ENCODE results near the gene FMO4.
"Not testable (repeated sequence)": the region's sequence is repeated elsewhere in the genome, so short reads cannot be mapped to it uniquely, and the experiment has no call there.

The FMO4 gene

DNA sequence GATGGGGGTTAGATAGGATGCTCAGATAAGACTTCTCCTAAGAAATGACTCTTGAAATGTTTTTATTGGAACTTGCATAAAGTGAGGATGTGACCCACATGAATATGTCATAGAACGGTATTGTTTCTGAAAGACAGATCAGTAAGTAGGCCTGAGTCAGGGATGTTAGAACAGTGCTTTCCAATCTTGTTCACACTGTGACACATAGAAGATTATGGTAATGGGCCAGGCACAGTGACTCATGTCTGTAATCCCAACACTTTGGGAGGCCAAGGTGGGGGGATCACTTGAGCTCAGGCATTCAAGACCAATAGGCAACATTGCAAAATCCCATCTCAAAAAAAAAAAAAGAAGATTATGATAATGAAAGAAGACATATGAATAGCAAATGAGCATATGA lies 32.9 kb downstream of the FMO4 start:
- Mint-ChIP-seq H3K4me3 (no peak overlapping the region), H3K4me1 (no peaks in the 10 kb centered on the region), H3K9me3 (peaks cover 6% of the 10 kb centered on the region), H3K27me3 (no peaks in the 10 kb centered on the region), H3K27ac (no peak overlapping the region), H3K36me3 (peaks cover 2% of the 10 kb centered on the region)
- no peak for ATAC-seq (ENCODE audit: low read depth)
- DNase-seq (ENCODE audit: low spot score in 2 of 2): no peak

- Mint-ChIP-seq H3K4me3 (no peak overlapping the region), H3K27me3 (peaks cover 6% of the 10 kb centered on the region), H3K36me3 (no peaks in the 10 kb centered on the region), H3K27ac (no peak overlapping the region), H3K4me1 (no peaks in the 10 kb centered on the region), H3K9me3 (peaks cover 3% of the 10 kb centered on the region)
- ATAC-seq (ENCODE audit: low read depth) (no peak), DNase-seq (ENCODE audit: low spot score in 2 of 2) (no peak)
Observed at GRCh38 chr1:171350594-171350993, 36.6 kb downstream of the FMO4 start.

DNA sequence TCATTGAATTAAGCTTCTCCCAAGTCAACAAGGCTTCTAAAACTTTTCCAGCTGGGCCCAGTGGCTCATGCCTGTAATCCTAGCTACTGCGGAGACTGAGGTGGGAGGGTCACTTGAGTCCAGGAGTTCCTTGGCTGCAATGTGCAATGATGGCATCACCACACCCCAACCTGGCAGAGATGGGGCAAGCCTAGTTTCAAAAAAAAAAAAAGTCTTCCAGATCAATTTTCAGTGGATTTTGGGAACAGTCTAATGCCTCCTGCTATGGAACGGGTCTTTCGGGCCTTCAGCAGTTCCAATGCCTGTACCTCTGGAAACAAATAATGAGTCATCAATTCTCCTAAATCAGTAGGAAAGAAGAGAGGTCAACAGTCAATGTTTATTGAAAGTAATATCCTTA lies 38.0 kb downstream of the FMO4 start:
- no peaks in the 10 kb centered on the region for H3K4me1 Mint-ChIP-seq
- H3K27ac Mint-ChIP-seq: no peak overlapping the region
- no peaks in the 10 kb centered on the region for H3K36me3 Mint-ChIP-seq
- H3K27me3 Mint-ChIP-seq: peaks cover 9% of the 10 kb centered on the region
- H3K9me3 Mint-ChIP-seq: peaks cover 2% of the 10 kb centered on the region
- ATAC-seq (ENCODE audit: low read depth): no peak
- no peak for DNase-seq (ENCODE audit: low spot score in 2 of 2)
- H3K4me3 Mint-ChIP-seq: no peak overlapping the region

- DNase-seq (ENCODE audit: low spot score in 2 of 2): no peak
- no peak overlapping the region for H3K4me3 Mint-ChIP-seq
- H3K27me3 Mint-ChIP-seq: peaks cover 9% of the 10 kb centered on the region
- peaks cover 2% of the 10 kb centered on the region for H3K9me3 Mint-ChIP-seq
- no peak overlapping the region for H3K27ac Mint-ChIP-seq
- ATAC-seq (ENCODE audit: low read depth): no peak
- H3K36me3 Mint-ChIP-seq: no peaks in the 10 kb centered on the region
- no peaks in the 10 kb centered on the region for H3K4me1 Mint-ChIP-seq
Observed at GRCh38 chr1:171352554-171352953, 38.6 kb downstream of the FMO4 start.

DNA sequence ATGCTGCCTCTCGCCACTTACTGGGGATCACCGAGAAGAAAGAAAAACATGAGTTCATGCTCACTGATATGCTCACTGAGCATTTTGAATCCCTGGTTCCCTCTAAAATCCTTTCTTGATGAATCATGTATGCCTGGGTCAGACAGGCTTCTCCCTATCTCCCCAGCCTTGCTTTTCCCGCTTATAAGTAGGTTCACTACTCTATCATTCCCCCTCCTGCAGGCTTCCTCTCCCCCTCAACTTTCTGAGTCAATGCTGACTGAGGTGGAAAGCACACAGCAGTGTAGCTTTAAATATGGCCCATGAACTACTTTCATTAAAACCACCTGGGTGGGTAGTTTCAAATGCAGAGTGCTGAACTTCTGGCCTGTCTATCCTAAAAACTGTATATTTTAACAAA lies 41.7 kb downstream of the FMO4 start:
- H3K27me3 Mint-ChIP-seq: peaks cover 15% of the 10 kb centered on the region
- DNase-seq (ENCODE audit: low spot score in 2 of 2) (no peak), ATAC-seq (ENCODE audit: low read depth) (no peak)
- H3K4me3 Mint-ChIP-seq: no peak overlapping the region
- H3K9me3 Mint-ChIP-seq: peaks cover 1% of the 10 kb centered on the region
- H3K27ac Mint-ChIP-seq: no peak overlapping the region
- no peaks in the 10 kb centered on the region for H3K36me3 Mint-ChIP-seq
- H3K4me1 Mint-ChIP-seq: no peaks in the 10 kb centered on the region

GRCh38 chr1:171357179-171357578 lies 43.2 kb downstream of the FMO4 start:
- Mint-ChIP-seq H3K27ac (no peak overlapping the region), H3K9me3 (peaks cover 4% of the 10 kb centered on the region), H3K4me3 (no peak overlapping the region), H3K4me1 (no peaks in the 10 kb centered on the region), H3K27me3 (peaks cover 22% of the 10 kb centered on the region), H3K36me3 (no peaks in the 10 kb centered on the region)
- DNase-seq (ENCODE audit: low spot score in 2 of 2) (no peak), ATAC-seq (ENCODE audit: low read depth) (no peak)

DNA sequence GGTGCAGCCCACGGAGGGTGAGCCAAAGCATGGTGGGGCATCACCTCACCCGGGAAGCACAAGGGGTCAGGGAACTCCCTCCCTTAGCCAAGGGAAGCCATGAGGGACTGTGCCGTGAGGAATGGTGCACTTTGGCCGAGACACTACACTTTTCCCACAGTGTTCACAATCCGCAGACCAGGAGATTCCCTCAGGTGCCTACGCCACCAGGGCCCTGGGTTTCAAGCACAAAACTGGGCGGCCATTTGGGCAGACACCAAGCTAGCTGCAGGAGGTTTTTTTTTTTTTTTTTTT lies 45.3 kb downstream of the FMO4 start:
- not testable (repeated sequence) for ATAC-seq (ENCODE audit: low read depth); DNase-seq (ENCODE audit: low spot score in 2 of 2); H3K36me3 Mint-ChIP-seq; H3K4me3 Mint-ChIP-seq; H3K27ac Mint-ChIP-seq; H3K4me1 Mint-ChIP-seq
- Mint-ChIP-seq H3K27me3 (peaks cover 19% of the 10 kb centered on the region), H3K9me3 (peaks cover 11% of the 10 kb centered on the region)

- DNase-seq (ENCODE audit: low spot score in 2 of 2); H3K4me3 Mint-ChIP-seq; H3K4me1 Mint-ChIP-seq; ATAC-seq (ENCODE audit: low read depth); H3K27ac Mint-ChIP-seq; H3K36me3 Mint-ChIP-seq: not testable (repeated sequence)
- H3K9me3 Mint-ChIP-seq: peaks cover 11% of the 10 kb centered on the region
- peaks cover 17% of the 10 kb centered on the region for H3K27me3 Mint-ChIP-seq
Observed at GRCh38 chr1:171359731-171360527, 45.9 kb downstream of the FMO4 start.

DNA sequence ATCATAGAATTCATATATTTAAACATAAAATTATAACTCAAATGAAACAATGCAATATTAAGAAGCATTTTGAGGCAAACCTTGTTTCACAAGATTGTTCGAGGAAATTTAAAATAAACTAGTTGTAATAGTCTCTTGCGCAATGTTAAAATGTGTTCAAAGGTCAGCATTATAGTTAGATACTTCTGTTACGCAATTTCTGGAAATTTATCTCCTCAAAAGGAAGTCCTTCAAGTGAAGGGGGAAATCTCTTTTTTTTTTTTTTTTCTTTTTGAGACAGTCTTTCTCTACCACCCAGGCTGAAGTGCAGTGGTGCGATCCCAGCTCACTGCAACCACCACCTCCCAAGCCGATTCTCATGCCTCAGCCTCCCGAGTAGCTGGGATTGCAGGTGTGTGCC lies 52.1 kb downstream of the FMO4 start:
- peaks cover 12% of the 10 kb centered on the region for H3K9me3 Mint-ChIP-seq
- DNase-seq (ENCODE audit: low spot score in 2 of 2) (no peak), ATAC-seq (ENCODE audit: low read depth) (no peak)
- H3K27me3 Mint-ChIP-seq: peaks cover 8% of the 10 kb centered on the region
- no peaks in the 10 kb centered on the region for H3K36me3 Mint-ChIP-seq
- no peak overlapping the region for H3K27ac Mint-ChIP-seq
- no peaks in the 10 kb centered on the region for H3K4me1 Mint-ChIP-seq
- H3K4me3 Mint-ChIP-seq: no peak overlapping the region

DNA sequence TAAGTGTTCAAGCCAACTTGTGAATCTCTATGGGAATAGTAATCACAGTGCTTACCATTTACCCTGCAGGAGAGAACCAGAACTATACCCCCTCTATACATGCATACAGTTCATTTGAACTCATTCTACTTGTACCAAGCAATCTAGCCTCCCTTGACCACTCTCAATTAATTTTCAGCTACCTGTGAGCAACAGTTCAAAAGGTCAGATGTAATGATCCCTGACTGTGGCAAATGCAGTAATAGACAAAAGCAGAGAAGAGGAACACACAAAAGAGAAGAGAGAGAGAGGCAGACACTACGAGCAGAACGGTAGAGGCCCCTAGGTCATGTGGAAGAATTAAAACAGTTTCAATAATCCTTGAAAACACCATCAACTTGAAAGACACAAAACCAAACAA lies 52.8 kb downstream of the FMO4 start:
- H3K27me3 Mint-ChIP-seq: peaks cover 5% of the 10 kb centered on the region
- H3K9me3 Mint-ChIP-seq: peaks cover 9% of the 10 kb centered on the region
- H3K4me1 Mint-ChIP-seq: no peaks in the 10 kb centered on the region

GRCh38 chr1:171367436-171367835 lies 53.5 kb downstream of the FMO4 start:
- Mint-ChIP-seq H3K9me3 (peaks cover 8% of the 10 kb centered on the region), H3K27ac (no peak overlapping the region), H3K27me3 (peaks cover 4% of the 10 kb centered on the region), H3K36me3 (no peaks in the 10 kb centered on the region), H3K4me3 (no peak overlapping the region), H3K4me1 (no peaks in the 10 kb centered on the region)
- DNase-seq (ENCODE audit: low spot score in 2 of 2): no peak
- no peak for ATAC-seq (ENCODE audit: low read depth)

More for the DNA sequence above, 52.8 kb downstream of the FMO4 start:
- Mint-ChIP-seq H3K4me3 (no peak overlapping the region), H3K27ac (no peak overlapping the region), H3K36me3 (no peaks in the 10 kb centered on the region)
- no peak for DNase-seq (ENCODE audit: low spot score in 2 of 2)
- no peak for ATAC-seq (ENCODE audit: low read depth)

DNA sequence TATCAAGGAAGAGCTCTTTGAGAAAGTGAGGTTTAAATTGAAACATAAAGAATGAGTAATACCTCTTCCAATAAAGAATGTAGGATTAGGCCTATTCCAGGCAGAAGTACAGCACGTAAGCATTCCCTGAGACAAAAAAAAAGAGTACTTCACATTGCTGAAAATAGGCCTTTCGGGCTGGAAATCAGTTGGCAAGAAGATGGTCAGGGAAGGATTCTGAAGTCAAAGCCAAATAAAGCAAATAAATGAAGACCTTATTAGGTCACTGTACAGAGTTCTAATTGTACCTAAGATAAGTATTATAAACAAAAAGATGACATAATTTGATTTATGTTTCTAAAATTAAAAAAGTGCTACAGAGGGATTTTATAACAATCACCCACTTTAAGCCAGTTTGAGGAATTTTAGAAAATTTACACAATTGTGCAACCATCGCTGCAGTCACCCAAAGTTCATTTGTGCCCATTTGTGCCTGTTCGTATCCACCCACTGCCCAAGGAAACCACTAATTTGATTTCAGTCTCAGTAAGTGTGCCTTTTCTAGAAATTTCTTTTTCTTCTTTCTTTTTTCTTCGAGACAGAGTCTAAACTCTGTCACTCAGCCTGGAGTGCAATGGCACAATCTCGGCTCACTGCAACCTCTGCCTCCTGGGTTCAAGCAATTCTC lies 58.6 kb downstream of the FMO4 start:
- ATAC-seq (ENCODE audit: low read depth): no peak
- DNase-seq (ENCODE audit: low spot score in 2 of 2): no peak
- H3K4me3 Mint-ChIP-seq: no peak overlapping the region
- H3K27ac Mint-ChIP-seq: no peak overlapping the region
- H3K27me3 Mint-ChIP-seq: peaks cover 1% of the 10 kb centered on the region
- H3K4me1 Mint-ChIP-seq: no peaks in the 10 kb centered on the region
- no peaks in the 10 kb centered on the region for H3K36me3 Mint-ChIP-seq
- peaks cover 3% of the 10 kb centered on the region for H3K9me3 Mint-ChIP-seq

- H3K4me3 Mint-ChIP-seq; H3K27ac Mint-ChIP-seq; DNase-seq (ENCODE audit: low spot score in 2 of 2); ATAC-seq (ENCODE audit: low read depth); H3K36me3 Mint-ChIP-seq; H3K9me3 Mint-ChIP-seq; H3K4me1 Mint-ChIP-seq; H3K27me3 Mint-ChIP-seq: not testable (repeated sequence)
Observed at GRCh38 chr1:171373357-171374122, 59.6 kb downstream of the FMO4 start.

- Mint-ChIP-seq H3K36me3 (no peaks in the 10 kb centered on the region), H3K27me3 (peaks cover 2% of the 10 kb centered on the region), H3K9me3 (peaks cover 1% of the 10 kb centered on the region), H3K4me1 (no peaks in the 10 kb centered on the region), H3K27ac (no peak overlapping the region), H3K4me3 (no peak overlapping the region)
- ATAC-seq (ENCODE audit: low read depth) (no peak), DNase-seq (ENCODE audit: low spot score in 2 of 2) (no peak)
Observed at GRCh38 chr1:171379846-171380245, 65.9 kb downstream of the FMO4 start.

All from memory B cell (primary cell).